ENCODE data around the gene ASCC3. TPM values are rescaled to one million over a fixed set of nuclear protein-coding genes. Genes with fewer than 3 reads are reported as not detected.

The ASCC3 gene
- total and polyA plus RNA-seq, 2 experiments from 2014 or later, result 92.9 to 129 TPM

GRCh38 chr6:100518588-100518987 is 362.5 kb downstream of the ASCC3 start:
- no peaks in the 10 kb centered on the region for H3K4me1 ChIP-seq (ENCODE audit: insufficient read depth)
- H4K20me1 ChIP-seq (replicated peaks; ENCODE audit: insufficient read depth), result no peaks in the 10 kb centered on the region
- Mint-ChIP-seq H3K27ac (no peak overlapping the region), H3K4me1 (no peaks in the 10 kb centered on the region), H3K4me3 (no peak overlapping the region), H3K9me3 (no peaks in the 10 kb centered on the region), H3K36me3 (ENCODE audit: low read depth) (no peaks in the 10 kb centered on the region), H3K27me3 (ENCODE audit: insufficient read depth, low read depth, poor library complexity) (peaks cover 2% of the 10 kb centered on the region)
- no peak overlapping the region for H2AFZ ChIP-seq
- H3K79me2 ChIP-seq (replicated peaks; ENCODE audit: insufficient read depth), result no peaks in the 10 kb centered on the region
- H3K27me3 ChIP-seq (ENCODE audit: insufficient read depth), result no peaks in the 10 kb centered on the region
- ATAC-seq (no peak), DNase-seq (ENCODE audit: low spot score) (no peak)
- no peak overlapping the region for H3K4me3 ChIP-seq
- no peaks in the 10 kb centered on the region; the same call in 1 of the 2 replicates for H3K36me3 ChIP-seq (ENCODE audit: insufficient read depth)
- TF ChIP-seq NANOG (IDR thresholded peaks at IDR 0.05; ENCODE audit: borderline replicate concordance) (no peak), CREB1 (CRISPR knock-in tag; IDR thresholded peaks at IDR 0.05; ENCODE audit: low read depth) (no peak), REST (IDR thresholded peaks at IDR 0.05; ENCODE audit: unreplicated experiment) (no peak), JUNB (IDR thresholded peaks at IDR 0.05; ENCODE audit: unreplicated experiment) (no peak), POLR2AphosphoS5 (IDR thresholded peaks at IDR 0.05; ENCODE audit: low read depth) (no peak), STAT1 (IDR thresholded peaks at IDR 0.05; ENCODE audit: unreplicated experiment) (no peak)
- H3F3A ChIP-seq (replicated peaks; ENCODE audit: low read depth), result no peaks in the 10 kb centered on the region
- H3K4me2 ChIP-seq, result no peak overlapping the region
- H3K9me2 ChIP-seq (ENCODE audit: insufficient read depth), result no peaks in the 10 kb centered on the region
- no peak overlapping the region for H3K27ac ChIP-seq (ENCODE audit: low read depth)

GRCh38 chr6:100517633-100518032 is 363.5 kb downstream of the ASCC3 start:
- no peak for ATAC-seq
- TF ChIP-seq REST (IDR thresholded peaks at IDR 0.05; ENCODE audit: unreplicated experiment) (no peak), EZH2phosphoT487 (IDR thresholded peaks at IDR 0.05; ENCODE audit: unreplicated experiment) (no peak), CREB1 (CRISPR knock-in tag; IDR thresholded peaks at IDR 0.05; ENCODE audit: low read depth) (no peak), ZNF331 (CRISPR knock-in tag; IDR thresholded peaks at IDR 0.05; ENCODE audit: low read depth) (no peak), ZNF114 (CRISPR knock-in tag; IDR thresholded peaks at IDR 0.05) (no peak), JUNB (IDR thresholded peaks at IDR 0.05; ENCODE audit: unreplicated experiment) (no peak), CTCF (conservative IDR thresholded peaks at IDR 0.05; ENCODE audit: low read depth in 2 of 2) (no peak), NANOG (IDR thresholded peaks at IDR 0.05; ENCODE audit: borderline replicate concordance) (no peak)

More at GRCh38 chr6:100517633-100518032, 363.5 kb downstream of the ASCC3 start:
- H3K4me1 ChIP-seq (ENCODE audit: insufficient read depth), result no peaks in the 10 kb centered on the region
- H3K79me2 ChIP-seq (replicated peaks; ENCODE audit: insufficient read depth), result no peaks in the 10 kb centered on the region
- H3K9me2 ChIP-seq (ENCODE audit: insufficient read depth), result no peaks in the 10 kb centered on the region
- H3K9me3 Mint-ChIP-seq, result no peaks in the 10 kb centered on the region
- no peaks in the 10 kb centered on the region for H4K20me1 ChIP-seq (replicated peaks; ENCODE audit: insufficient read depth)
- H3F3A ChIP-seq (replicated peaks; ENCODE audit: low read depth), result no peaks in the 10 kb centered on the region
- no peaks in the 10 kb centered on the region for H3K27me3 ChIP-seq (ENCODE audit: insufficient read depth)
- no peaks in the 10 kb centered on the region; the same call in 1 of the 2 replicates for H3K36me3 ChIP-seq (ENCODE audit: insufficient read depth)
- H3K27ac Mint-ChIP-seq, result no peak overlapping the region
- no peak overlapping the region for H3K27ac ChIP-seq (ENCODE audit: low read depth)
- peaks cover 2% of the 10 kb centered on the region for H3K27me3 Mint-ChIP-seq (ENCODE audit: insufficient read depth, low read depth, poor library complexity)
- no peaks in the 10 kb centered on the region for H3K36me3 Mint-ChIP-seq (ENCODE audit: low read depth)
- H3K4me1 Mint-ChIP-seq, result no peaks in the 10 kb centered on the region
- H3K4me3 Mint-ChIP-seq, result no peak overlapping the region
- no peak for DNase-seq (ENCODE audit: low spot score)
- H3K4me3 ChIP-seq, result no peak overlapping the region
- H2AFZ ChIP-seq, result no peak overlapping the region
- H3K4me2 ChIP-seq, result no peak overlapping the region

All from GM23338 (cell line).